Chondrocyte (in vitro differentiated cells): ENCODE results near the gene MAD1L1. TPM values are rescaled to one million over a fixed set of nuclear protein-coding genes. Genes with fewer than 3 reads are reported as not detected.

Source experiments
- DNase-seq: peaks from one replicate; pipeline ENCODE4 v3.0.0; 2021; ENCODE audit warnings: mixed read lengths, low spot score
- H3K27ac Mint-ChIP-seq: one replicate; pipeline ENCODE4 v1.8.0; 2021; ENCODE audit warnings: mild to moderate bottlenecking, moderate library complexity, mixed read lengths; ENCODE audit not compliant: unreplicated experiment
- H3K27me3 Mint-ChIP-seq: 2 replicates; pipeline ENCODE4 v1.8.0; 2021; ENCODE audit warnings: low read depth, mixed read lengths
- H3K36me3 Mint-ChIP-seq: 2 replicates; pipeline ENCODE4 v1.8.0; 2021; ENCODE audit warnings: low read depth, mixed read lengths
- H3K4me1 Mint-ChIP-seq: 2 replicates; pipeline ENCODE4 v1.8.0; 2021; ENCODE audit warnings: low read depth, mild to moderate bottlenecking, mixed read lengths
- H3K4me3 Mint-ChIP-seq: one replicate; pipeline ENCODE4 v1.8.0; 2021; ENCODE audit warnings: mild to moderate bottlenecking, moderate library complexity, mixed read lengths; ENCODE audit not compliant: unreplicated experiment
- H3K9me3 Mint-ChIP-seq: 2 replicates; pipeline ENCODE4 v1.8.0; 2021; ENCODE audit warnings: low read depth, mixed read lengths
- CTCF ChIP-seq: fragments of 200-600 bp; sonication (generic); IDR thresholded peaks from 2 replicates; pipeline ENCODE4 v1.5.0; 2021; ENCODE audit warnings: antibody characterized with exemption, mild to moderate bottlenecking, moderate library complexity
- total RNA-seq: library from RNA; stranded (reverse); gene quantifications from 3 replicates; pipeline ENCODE4 v1.2.1, GENCODE V29; 2021

The MAD1L1 gene
- total RNA-seq, 1 donor from 2014 or later: 22.7 TPM

GRCh38 chr7:1894906-1895663 is 337.7 kb downstream of the MAD1L1 start:
- H3K4me3 Mint-ChIP-seq: no peak overlapping the region
- no peak overlapping the region for H3K27ac Mint-ChIP-seq
- peak; percentile 57 for DNase-seq
- no peaks in the 10 kb centered on the region for H3K9me3 Mint-ChIP-seq
- no peak for TF ChIP-seq CTCF
- H3K27me3 Mint-ChIP-seq: no peaks in the 10 kb centered on the region
- H3K36me3 Mint-ChIP-seq: no peaks in the 10 kb centered on the region
- H3K4me1 Mint-ChIP-seq: no peaks in the 10 kb centered on the region

GRCh38 chr7:1894313-1894900 is 338.3 kb downstream of the MAD1L1 start:
- Mint-ChIP-seq H3K9me3 (no peaks in the 10 kb centered on the region), H3K4me3 (no peak overlapping the region), H3K27me3 (no peaks in the 10 kb centered on the region), H3K36me3 (no peaks in the 10 kb centered on the region), H3K4me1 (no peaks in the 10 kb centered on the region), H3K27ac (no peak overlapping the region)
- peak; percentile 56 for DNase-seq
- no peak for TF ChIP-seq CTCF

- no peak overlapping the region for H3K4me3 Mint-ChIP-seq
- H3K36me3 Mint-ChIP-seq: peaks cover under 1% of the 10 kb centered on the region
- no peak overlapping the region for H3K27ac Mint-ChIP-seq
- no peaks in the 10 kb centered on the region for H3K27me3 Mint-ChIP-seq
- DNase-seq: peak; percentile 77
- no peaks in the 10 kb centered on the region for H3K9me3 Mint-ChIP-seq
- TF ChIP-seq CTCF: no peak
- no peaks in the 10 kb centered on the region for H3K4me1 Mint-ChIP-seq
These were observed 339.3 kb downstream of the MAD1L1 start for GRCh38 chr7:1893451-1893850.

- H3K4me1 Mint-ChIP-seq: no peaks in the 10 kb centered on the region
- peak; percentile 39 for DNase-seq
- H3K9me3 Mint-ChIP-seq: no peaks in the 10 kb centered on the region
- H3K27ac Mint-ChIP-seq: no peak overlapping the region
- H3K27me3 Mint-ChIP-seq: no peaks in the 10 kb centered on the region
- TF ChIP-seq CTCF: no peak
- H3K36me3 Mint-ChIP-seq: peaks cover 2% of the 10 kb centered on the region
- H3K4me3 Mint-ChIP-seq: no peak overlapping the region
These were observed 339.7 kb downstream of the MAD1L1 start for GRCh38 chr7:1893036-1893435.

- no peaks in the 10 kb centered on the region for H3K4me1 Mint-ChIP-seq
- DNase-seq: peak; percentile 66
- H3K36me3 Mint-ChIP-seq: peaks cover 2% of the 10 kb centered on the region
- no peak overlapping the region for H3K4me3 Mint-ChIP-seq
- no peak for TF ChIP-seq CTCF
- no peaks in the 10 kb centered on the region for H3K27me3 Mint-ChIP-seq
- no peaks in the 10 kb centered on the region for H3K9me3 Mint-ChIP-seq
- H3K27ac Mint-ChIP-seq: no peak overlapping the region
These were observed 340.5 kb downstream of the MAD1L1 start for GRCh38 chr7:1892011-1892965.
